ENCODE data around the gene ADGRV1.
"Not testable (repeated sequence)": the region's sequence is repeated elsewhere in the genome, so short reads cannot be mapped to it uniquely, and the experiment has no call there.

The ADGRV1 gene

GRCh38 chr5:90997082-90997481 is 438.5 kb downstream of the ADGRV1 start:
- no peak for DNase-seq (ENCODE audit: low spot score)

- DNase-seq (ENCODE audit: low spot score), result no peak
Observed at GRCh38 chr5:91000743-91001142, 442.1 kb downstream of the ADGRV1 start.

- DNase-seq (ENCODE audit: low spot score), result no peak
Observed at GRCh38 chr5:91006713-91007112, 448.1 kb downstream of the ADGRV1 start.

- no peak for DNase-seq (ENCODE audit: low spot score)
Observed at GRCh38 chr5:91007251-91007650, 448.7 kb downstream of the ADGRV1 start.

GRCh38 chr5:91007780-91008402 is 449.3 kb downstream of the ADGRV1 start:
- DNase-seq (ENCODE audit: low spot score), result no peak

- no peak for DNase-seq (ENCODE audit: low spot score)
Observed at GRCh38 chr5:91010090-91010489, 451.5 kb downstream of the ADGRV1 start.

GRCh38 chr5:91011029-91011428 is 452.4 kb downstream of the ADGRV1 start:
- DNase-seq (ENCODE audit: low spot score), result no peak

GRCh38 chr5:91012867-91013266 is 454.3 kb downstream of the ADGRV1 start:
- not testable (repeated sequence) for DNase-seq (ENCODE audit: low spot score)

GRCh38 chr5:91016322-91016721 is 457.7 kb downstream of the ADGRV1 start:
- DNase-seq (ENCODE audit: low spot score), result no peak

GRCh38 chr5:91016954-91017700 is 458.5 kb downstream of the ADGRV1 start:
- DNase-seq (ENCODE audit: low spot score), result no peak

- no peak for DNase-seq (ENCODE audit: low spot score)
Observed at GRCh38 chr5:91018200-91018599, 459.6 kb downstream of the ADGRV1 start.

GRCh38 chr5:91018712-91019371 is 460.2 kb downstream of the ADGRV1 start:
- DNase-seq (ENCODE audit: low spot score), result no peak

- DNase-seq (ENCODE audit: low spot score), result no peak
Observed at GRCh38 chr5:91020065-91020800, 461.6 kb downstream of the ADGRV1 start.

- no peak for DNase-seq (ENCODE audit: low spot score)
Observed at GRCh38 chr5:91022518-91022917, 463.9 kb downstream of the ADGRV1 start.

- no peak for DNase-seq (ENCODE audit: low spot score)
Observed at GRCh38 chr5:91024206-91024605, 465.6 kb downstream of the ADGRV1 start.

GRCh38 chr5:91024727-91025126 is 466.1 kb downstream of the ADGRV1 start:
- DNase-seq (ENCODE audit: low spot score), result no peak

GRCh38 chr5:91025449-91025848 is 466.9 kb downstream of the ADGRV1 start:
- DNase-seq (ENCODE audit: low spot score), result no peak

- no peak for DNase-seq (ENCODE audit: low spot score)
Observed at GRCh38 chr5:91025956-91026355, 467.4 kb downstream of the ADGRV1 start.

GRCh38 chr5:91026466-91026865 is 467.9 kb downstream of the ADGRV1 start:
- no peak for DNase-seq (ENCODE audit: low spot score)

- no peak for DNase-seq (ENCODE audit: low spot score)
Observed at GRCh38 chr5:91027405-91028139, 469.0 kb downstream of the ADGRV1 start.

- DNase-seq (ENCODE audit: low spot score), result no peak
Observed at GRCh38 chr5:91028499-91028956, 469.9 kb downstream of the ADGRV1 start.

All from left forelimb (tissue), 1 donor.